ENCODE measurements around the gene SFTPD.
"Not testable (repeated sequence)": the region's sequence is repeated elsewhere in the genome, so short reads cannot be mapped to it uniquely, and the experiment has no call there.

Gene SFTPD

GRCh38 chr10:79948976-79949722 lies at the start of gene SFTPD:
TSS of gene SFTPD (minus strand) at chr10:79949105. CDS start at chr10:79946659, 2,446 bp downstream.
- H3K4me3 ChIP-seq (ENCODE audit: low read depth, low read length): no peak within 1 kb of the TSS

- H3K4me3 ChIP-seq (ENCODE audit: low read depth, low read length): no peak overlapping the region
Observed at GRCh38 chr10:79995979-79996634, 47.2 kb upstream of the SFTPD start.

- H3K4me3 ChIP-seq (ENCODE audit: low read depth, low read length): no peak overlapping the region
Observed at GRCh38 chr10:79994556-79994955, 45.7 kb upstream of the SFTPD start.

DNA sequence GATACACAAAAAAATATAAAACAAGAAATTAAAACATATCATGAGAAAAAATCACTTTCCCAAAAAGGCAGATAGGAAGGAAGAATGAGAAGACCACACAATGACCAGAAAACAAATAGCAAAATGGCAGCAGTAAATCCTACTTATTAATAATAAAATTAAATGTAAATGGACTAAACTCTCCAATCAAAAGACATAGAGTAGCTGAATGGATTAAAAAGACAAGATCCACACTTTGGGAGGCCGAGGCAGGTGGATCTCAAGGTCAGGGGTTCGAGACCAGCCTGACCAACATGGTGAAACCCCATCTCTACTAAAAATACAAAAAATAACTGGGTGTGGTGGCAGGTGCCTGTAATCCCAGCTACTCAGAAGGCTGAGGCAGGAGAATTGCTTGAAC lies 39.3 kb upstream of the SFTPD start:
- H3K4me3 ChIP-seq (ENCODE audit: low read depth, low read length): not testable (repeated sequence)

DNA sequence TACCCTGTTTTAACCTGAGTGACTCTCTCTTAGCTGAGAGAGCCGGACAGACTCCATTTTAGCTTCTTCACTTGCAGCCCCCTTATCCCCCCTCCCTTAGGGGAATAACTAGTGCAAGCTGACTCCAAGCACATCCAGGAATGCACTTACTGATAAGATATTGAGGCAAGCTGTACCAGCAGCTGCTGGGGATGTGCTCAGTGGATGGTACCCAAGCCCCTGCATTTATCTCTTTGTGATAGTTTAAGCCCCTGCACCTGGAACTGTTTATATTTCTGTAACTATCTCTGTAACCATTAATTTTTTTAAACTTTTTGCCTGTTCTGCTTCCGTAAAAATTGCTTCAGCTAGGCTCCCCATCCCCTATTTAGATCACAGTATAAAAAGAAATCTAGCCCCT lies 37.8 kb upstream of the SFTPD start:
- not testable (repeated sequence) for H3K4me3 ChIP-seq (ENCODE audit: low read depth, low read length)

DNA sequence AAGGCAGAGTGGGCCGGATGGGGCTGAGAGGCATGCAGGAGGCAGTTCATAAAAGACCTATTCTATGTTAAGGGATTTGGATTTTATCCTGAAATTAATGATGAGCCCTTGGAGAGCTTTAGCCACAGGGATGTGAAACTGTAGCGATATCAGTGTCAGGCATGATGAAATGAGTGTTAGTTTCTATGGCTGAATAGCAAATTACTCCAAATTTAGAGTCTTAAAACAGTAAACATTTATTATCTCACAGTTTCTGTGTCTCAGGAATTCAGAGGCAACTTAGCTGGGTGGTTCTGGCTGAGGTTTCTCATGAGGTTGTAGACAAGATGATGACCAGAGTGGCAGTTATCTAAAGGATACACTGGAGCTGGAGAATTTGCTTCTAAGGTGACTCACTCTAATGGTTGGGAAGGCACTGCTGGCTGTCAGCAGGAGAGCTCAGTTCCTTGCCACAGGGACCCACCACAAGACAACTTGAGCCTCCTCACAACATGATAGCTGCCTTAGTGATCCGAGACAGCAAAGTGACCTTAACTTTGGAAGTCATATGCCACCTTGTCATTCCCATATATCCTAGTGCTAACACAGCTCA lies 36.7 kb upstream of the SFTPD start:
- no peak overlapping the region for H3K4me3 ChIP-seq (ENCODE audit: low read depth, low read length)

DNA sequence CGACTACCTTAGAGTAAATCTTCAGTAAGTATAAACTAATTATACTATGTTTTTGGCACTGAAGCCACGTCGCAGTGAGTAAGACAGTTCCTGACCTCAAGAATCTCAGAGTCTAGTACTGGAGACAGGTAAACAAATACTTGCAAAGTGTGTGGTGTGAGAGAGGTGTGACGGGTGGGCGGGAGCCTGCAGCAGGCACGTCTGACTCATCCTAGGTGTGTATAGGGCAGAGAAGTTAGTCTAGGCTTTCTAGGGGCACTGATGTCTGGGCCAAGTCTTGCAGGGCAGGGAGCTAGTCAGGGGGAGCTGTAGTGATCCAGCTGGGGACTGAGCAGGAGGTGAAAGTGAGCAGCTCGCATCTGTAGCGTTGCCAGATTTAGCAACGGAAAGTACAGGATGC lies 35.9 kb upstream of the SFTPD start:
- no peak overlapping the region for H3K4me3 ChIP-seq (ENCODE audit: low read depth, low read length)

GRCh38 chr10:79983286-79983909 lies 34.5 kb upstream of the SFTPD start:
- H3K4me3 ChIP-seq (ENCODE audit: low read depth, low read length): no peak overlapping the region

DNA sequence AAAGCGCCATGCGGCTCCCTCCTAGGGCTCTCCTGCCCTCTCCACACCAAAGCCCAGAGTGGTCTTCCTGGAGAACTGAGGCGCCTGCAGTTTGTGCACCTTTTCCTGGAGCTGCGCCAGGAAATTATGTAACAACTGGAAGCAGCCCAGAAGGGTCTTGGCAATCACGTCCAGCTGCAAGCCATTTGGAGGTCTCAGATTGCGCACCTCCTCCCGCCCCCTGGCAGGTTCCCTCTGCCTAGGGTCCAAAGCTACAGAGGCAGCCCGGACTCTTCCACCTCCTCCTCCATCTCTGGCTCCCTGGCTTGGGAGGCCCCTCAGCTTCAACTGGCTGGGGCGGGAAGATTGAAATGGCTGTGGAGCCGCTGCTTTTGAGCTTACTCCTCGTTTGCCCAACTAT lies 34.0 kb upstream of the SFTPD start:
- no peak overlapping the region for H3K4me3 ChIP-seq (ENCODE audit: low read depth, low read length)

DNA sequence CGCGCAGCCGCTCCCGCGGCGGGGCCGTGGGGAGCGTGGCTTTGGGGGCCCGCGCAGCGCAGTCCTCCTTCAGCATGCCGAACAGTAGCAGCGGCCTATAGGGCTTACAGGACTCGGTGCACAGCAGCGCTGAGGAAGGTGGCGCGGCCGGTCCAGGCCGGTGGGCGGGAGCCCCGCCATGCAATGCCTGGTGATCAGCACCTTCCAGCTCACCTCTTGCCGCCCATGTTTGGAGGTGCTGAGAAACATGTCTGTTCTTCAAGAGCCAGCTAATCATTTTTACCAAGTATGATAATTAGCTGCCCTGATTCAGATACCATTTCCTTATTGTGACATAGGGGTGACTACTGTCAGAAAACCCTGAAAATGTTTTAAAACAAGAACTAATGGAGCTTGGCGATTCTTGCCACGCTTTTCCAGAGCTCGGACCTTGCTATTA lies 33.5 kb upstream of the SFTPD start:
- peak overlapping the region; percentile 60 for H3K4me3 ChIP-seq (ENCODE audit: low read depth, low read length)

GRCh38 chr10:79981450-79982361 lies 32.8 kb upstream of the SFTPD start:
- peak overlapping the region; percentile 60 for H3K4me3 ChIP-seq (ENCODE audit: low read depth, low read length)

GRCh38 chr10:79980711-79981110 lies 31.8 kb upstream of the SFTPD start:
- no peak overlapping the region for H3K4me3 ChIP-seq (ENCODE audit: low read depth, low read length)

DNA sequence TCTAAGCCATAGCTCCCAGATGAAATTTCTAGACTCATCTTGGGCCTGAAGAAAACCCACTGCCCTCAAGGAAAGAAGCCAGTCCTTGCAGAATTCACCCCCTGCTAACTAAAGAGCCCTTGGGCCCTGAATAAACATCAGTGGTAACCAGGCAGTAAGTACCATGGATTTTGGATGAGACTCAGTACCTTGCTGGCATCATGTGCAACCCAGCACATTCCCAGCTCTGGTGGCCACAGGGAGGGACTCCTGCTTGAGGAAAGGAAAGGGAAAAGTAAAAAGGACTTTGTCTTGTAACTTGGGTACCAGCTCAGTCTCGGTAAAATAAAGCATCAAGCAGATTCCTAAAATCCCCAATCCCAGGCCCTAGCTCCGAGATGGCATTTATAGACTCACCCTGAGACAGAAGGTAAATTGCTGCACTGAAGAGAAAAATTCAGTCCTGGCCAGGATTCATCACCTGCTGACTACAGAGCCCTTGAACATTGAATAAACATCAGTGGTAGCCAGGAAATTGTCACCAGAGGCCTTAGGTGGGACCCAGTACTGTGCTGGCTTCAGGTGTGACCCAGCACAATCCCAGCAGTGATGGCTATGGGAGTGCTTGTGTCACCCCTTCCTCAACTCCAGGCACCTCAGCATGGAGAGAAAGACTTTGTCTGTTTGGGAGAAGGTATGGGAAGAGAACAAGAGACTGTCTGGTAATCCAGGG lies 31.2 kb upstream of the SFTPD start:
- no peak overlapping the region for H3K4me3 ChIP-seq (ENCODE audit: low read depth, low read length)

DNA sequence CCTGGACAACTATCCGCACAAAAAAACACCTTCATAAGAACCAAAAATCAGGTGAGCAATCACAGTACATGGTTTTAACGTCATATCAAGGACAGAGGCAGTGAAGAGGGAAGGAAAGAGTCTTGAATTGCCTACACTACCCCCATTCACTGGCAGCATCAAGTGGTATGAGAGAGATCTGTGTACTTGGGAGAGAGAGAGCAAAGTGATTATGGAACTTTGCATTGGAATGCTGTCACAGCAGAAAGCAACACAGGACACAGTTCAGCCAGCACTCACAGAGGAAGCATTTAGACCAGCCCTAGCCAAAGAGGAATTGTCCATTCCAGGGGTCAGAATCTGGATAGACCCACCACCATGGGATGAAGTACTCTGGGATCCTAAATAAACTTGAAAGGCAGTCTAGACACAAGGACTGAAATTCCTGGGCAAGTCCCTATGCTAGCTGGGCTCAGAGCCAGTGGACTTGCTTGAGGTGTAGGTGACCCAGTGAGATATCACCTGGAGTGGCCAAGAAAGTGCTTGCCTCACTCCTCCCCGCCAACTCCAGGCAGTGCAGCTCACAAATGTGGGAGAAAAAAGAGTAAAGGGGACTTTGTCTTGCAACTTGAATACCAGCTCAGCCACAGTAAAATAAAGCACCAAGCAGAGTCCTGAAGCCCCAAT lies 30.5 kb upstream of the SFTPD start:
- H3K4me3 ChIP-seq (ENCODE audit: low read depth, low read length): no peak overlapping the region

DNA sequence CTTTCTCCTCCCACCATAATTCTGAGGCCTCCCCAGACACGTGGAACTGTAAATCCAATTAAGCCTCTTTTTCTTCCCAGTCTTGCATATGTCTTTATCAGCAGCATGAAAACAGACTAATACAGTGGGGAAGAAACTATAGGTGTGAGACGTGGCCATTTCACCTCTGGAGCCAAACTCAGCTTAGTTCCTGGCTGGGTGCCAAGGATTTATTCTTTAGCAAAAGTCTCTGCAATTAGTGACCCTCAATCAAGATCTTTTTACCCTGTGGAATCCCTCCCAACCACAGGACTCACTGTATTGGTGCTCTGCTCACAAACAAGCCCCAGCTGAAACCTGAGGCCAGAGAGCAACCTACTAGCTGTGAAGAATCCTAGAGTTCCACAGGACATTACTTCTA lies 28.1 kb upstream of the SFTPD start:
- H3K4me3 ChIP-seq (ENCODE audit: low read depth, low read length): no peak overlapping the region

- no peak overlapping the region for H3K4me3 ChIP-seq (ENCODE audit: low read depth, low read length)
Observed at GRCh38 chr10:79970062-79970461, 21.2 kb upstream of the SFTPD start.

- H3K4me3 ChIP-seq (ENCODE audit: low read depth, low read length): no peak overlapping the region
Observed at GRCh38 chr10:79947787-79948424, 999 bp downstream of the SFTPD start.

DNA sequence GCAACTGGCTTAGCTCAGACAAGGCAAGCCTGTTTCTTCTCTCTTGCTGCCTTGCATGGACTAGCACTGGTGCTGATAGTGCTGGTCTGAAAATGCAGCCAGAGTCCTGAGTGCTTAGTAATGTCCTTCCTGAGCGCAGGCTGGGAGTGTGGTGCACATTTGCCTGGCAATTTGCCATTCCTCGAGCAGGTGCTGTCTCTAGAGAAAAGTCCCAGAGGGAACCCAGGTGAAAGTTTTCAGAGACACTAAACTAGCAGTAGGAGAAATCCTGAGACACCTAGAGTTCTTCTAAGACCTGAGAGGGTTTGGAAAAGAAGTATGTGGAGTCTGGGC lies 1.9 kb downstream of the SFTPD start:
- no peak overlapping the region for H3K4me3 ChIP-seq (ENCODE audit: low read depth, low read length)

Measured in iPS-11a (cell line).